ENCODE data around the gene SNX11.
A peak's percentile ranks its signal among the peaks of the same experiment; 100 is the strongest.
"Not testable (repeated sequence)": the region's sequence is repeated elsewhere in the genome, so short reads cannot be mapped to it uniquely, and the experiment has no call there.

The SNX11 gene, protein sequence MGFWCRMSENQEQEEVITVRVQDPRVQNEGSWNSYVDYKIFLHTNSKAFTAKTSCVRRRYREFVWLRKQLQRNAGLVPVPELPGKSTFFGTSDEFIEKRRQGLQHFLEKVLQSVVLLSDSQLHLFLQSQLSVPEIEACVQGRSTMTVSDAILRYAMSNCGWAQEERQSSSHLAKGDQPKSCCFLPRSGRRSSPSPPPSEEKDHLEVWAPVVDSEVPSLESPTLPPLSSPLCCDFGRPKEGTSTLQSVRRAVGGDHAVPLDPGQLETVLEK

GRCh38 chr17:48107137-48108055 is at the start of gene SNX11:
Gene SNX11 (plus strand): TSS chr17:48107766. CDS start chr17:48112044, 4,278 bp downstream.
- DNase-seq (ENCODE audit: low spot score), result peak; percentile 90

- DNase-seq (ENCODE audit: low spot score), result no peak
Measured at GRCh38 chr17:48058393-48059124, 49.0 kb upstream of the SNX11 start.

DNA sequence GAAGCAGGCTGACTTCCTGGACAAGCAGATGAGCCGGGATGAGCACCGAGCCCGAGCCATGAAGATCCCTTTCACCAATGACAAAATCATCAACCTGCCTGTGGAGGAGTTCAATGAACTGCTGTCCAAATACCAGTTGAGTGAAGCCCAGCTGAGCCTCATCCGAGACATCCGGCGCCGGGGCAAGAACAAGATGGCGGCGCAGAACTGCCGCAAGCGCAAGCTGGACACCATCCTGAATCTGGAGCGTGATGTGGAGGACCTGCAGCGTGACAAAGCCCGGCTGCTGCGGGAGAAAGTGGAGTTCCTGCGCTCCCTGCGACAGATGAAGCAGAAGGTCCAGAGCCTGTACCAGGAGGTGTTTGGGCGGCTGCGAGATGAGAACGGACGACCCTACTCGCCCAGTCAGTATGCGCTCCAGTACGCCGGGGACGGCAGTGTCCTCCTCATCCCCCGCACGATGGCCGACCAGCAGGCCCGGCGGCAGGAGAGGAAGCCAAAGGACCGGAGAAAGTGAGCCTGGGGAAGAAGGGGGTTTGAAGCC is 48.4 kb upstream of the SNX11 start:
- no peak for DNase-seq (ENCODE audit: low spot score)

- DNase-seq (ENCODE audit: low spot score), result no peak
Measured at GRCh38 chr17:48060249-48060648, 47.3 kb upstream of the SNX11 start.

GRCh38 chr17:48062273-48062672 is 45.3 kb upstream of the SNX11 start:
- no peak for DNase-seq (ENCODE audit: low spot score)

DNA sequence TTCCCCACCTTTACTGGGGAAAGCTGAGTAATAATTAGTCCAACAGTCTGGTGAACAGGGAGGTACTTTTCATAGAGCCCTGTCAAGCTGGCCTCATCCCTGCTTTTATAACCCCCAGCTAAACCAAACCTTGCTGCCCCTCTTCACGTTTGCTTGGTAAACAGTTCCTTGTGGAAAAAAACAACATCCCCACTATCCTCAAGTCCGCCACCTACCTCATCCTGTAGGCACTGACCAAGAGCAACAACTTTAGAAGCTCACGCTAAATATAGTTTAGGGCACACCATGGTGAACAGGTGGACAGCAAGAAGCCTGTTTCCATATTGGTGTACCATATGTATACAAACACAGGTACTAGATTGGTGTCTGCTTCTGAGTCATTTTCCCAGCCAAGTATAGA is 42.9 kb upstream of the SNX11 start:
- DNase-seq (ENCODE audit: low spot score), result no peak

- no peak for DNase-seq (ENCODE audit: low spot score)
Measured at GRCh38 chr17:48066192-48066591, 41.4 kb upstream of the SNX11 start.

DNA sequence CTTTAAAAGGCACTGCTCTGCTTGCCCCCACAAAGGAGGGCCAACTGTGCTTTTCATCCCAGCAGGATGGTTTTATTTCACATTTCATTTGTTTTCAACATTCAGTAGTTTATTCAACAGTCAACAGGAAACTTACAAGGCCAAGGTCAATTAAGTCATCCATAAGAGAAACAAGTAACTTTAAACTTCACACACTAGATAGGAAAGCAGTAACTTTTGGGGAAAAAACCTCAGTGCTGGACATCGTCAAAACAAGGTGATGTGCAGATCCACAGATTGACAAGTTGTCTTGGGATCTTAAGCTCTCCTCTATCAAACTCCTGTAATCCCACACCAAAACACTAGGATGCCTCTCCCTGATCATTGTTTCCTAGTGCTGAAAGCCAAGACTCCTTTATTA is 40.9 kb upstream of the SNX11 start:
- no peak for DNase-seq (ENCODE audit: low spot score)

GRCh38 chr17:48067245-48067644 is 40.3 kb upstream of the SNX11 start:
- no peak for DNase-seq (ENCODE audit: low spot score)

DNA sequence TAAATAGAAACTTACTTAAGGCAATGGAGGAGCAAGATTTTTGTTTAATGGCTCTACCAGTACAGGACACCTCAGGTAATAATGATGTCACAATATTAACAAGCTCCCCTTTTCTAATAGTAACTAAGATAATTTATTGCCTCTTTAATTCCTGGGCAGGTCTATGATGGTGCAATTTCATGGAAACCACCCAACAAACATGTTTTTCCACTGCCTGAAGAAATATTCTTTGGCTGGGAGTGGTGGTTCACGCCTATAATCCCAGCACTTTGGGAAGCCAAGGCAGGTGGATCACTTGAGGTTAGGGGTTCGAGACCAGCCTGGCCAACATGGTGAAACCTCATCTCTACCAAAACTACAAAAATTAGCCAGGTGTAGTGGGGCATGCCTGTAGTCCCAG is 39.8 kb upstream of the SNX11 start:
- DNase-seq (ENCODE audit: low spot score), result not testable (repeated sequence)

- no peak for DNase-seq (ENCODE audit: low spot score)
Measured at GRCh38 chr17:48068491-48068961, 39.0 kb upstream of the SNX11 start.

DNA sequence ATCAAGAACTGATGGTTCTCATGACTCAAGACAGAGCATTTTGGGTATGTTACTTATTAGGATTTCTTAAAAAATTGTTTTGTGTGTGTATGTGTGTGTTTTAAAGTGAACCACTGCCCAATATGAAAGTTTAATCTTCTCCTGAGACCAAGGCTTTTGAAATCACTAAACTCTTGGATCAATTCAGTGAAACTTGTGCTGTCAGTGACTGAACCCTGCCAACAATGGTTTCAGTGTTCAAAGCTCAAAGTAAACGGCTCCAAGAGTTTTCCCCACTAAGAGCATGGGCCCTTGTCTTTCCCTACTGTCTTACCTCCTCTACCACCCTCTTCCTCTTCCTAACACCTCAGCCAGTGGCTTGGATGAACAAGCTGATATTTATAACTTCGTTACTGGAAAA is 37.4 kb upstream of the SNX11 start:
- no peak for DNase-seq (ENCODE audit: low spot score)

GRCh38 chr17:48071654-48072053 is 35.9 kb upstream of the SNX11 start:
- DNase-seq (ENCODE audit: low spot score), result no peak

DNA sequence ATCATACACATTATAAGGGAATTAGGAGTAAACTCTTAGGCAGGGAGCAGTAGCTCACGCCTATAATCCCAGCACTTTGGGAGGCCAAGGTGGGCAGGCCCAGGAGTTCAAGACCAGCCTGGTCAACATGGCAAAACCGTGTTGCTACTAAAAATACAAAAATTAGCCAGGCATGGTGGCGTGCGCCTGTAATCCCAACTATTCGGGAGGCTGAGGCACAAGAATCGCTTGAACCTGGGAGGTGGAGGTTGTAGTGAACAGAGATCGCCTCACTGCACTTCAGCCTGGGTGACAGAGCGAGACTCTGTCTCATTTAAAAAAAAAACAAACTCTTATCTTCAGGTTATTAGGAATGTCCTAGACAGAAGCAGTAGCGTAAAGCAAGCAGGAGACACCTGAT is 34.8 kb upstream of the SNX11 start:
- not testable (repeated sequence) for DNase-seq (ENCODE audit: low spot score)

DNA sequence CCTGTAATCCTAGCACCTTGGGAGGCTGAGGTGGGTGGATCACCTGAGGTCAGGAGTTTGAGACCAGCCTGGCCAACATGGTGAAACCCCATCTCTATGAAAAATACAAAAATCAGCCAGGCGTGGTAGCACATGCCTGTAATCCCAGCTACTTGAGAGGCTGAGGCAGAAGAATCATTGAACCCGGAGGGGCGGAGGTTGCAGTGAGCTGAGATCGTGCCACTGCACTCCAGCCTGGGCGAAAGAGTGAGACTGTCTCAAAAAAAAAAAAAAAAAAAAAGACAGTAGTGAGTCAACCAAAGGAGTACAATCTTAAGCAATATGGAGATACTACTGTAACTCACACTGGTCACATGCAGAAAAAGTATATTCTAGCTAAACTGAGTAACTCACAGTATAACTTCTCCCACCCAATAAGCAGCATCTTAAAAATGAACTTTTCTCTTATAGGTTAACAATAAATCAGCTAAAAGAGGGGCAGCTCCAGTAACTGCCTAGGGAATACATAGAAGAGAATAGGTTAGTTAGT is 33.9 kb upstream of the SNX11 start:
- DNase-seq (ENCODE audit: low spot score), result not testable (repeated sequence)

DNA sequence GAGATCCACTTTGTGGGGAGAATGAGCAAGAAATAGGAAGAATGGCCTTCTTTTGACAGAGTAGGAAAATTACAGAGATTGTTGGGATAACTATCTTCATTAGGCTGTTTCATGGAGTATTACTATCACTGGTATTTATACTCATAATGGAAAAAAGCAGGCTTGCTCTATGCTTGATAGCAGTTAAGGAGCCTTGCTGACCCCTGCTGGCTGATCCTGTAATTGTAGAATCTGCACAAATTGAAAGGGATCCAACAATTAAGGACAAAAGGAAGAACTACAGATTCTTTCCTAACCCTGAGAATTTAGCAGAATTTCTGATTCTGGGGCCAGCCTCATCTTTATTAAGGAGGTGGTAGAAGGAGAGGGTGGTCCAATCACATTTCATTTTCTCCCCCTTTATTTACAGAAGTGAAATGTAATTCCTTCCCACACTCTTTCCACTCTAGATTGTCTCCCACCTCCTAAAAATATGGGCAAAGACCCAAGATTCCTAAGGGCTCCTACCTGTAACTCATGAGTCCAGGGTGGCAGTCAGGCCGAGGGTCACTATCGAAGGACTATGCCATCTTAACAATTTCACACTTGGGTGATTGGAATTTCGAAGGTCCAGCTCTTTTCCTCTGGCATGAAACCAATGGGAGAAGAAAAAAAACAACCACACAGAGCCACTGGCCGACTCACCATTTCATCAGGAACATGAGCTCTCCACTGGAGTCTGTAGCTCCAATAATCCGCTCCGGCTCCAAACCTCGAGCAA is 33.1 kb upstream of the SNX11 start:
- peak; percentile 76 for DNase-seq (ENCODE audit: low spot score)

GRCh38 chr17:48077152-48077551 is 30.4 kb upstream of the SNX11 start:
- DNase-seq (ENCODE audit: low spot score), result not testable (repeated sequence)

- DNase-seq (ENCODE audit: low spot score), result no peak
Measured at GRCh38 chr17:48081858-48082257, 25.7 kb upstream of the SNX11 start.

DNA sequence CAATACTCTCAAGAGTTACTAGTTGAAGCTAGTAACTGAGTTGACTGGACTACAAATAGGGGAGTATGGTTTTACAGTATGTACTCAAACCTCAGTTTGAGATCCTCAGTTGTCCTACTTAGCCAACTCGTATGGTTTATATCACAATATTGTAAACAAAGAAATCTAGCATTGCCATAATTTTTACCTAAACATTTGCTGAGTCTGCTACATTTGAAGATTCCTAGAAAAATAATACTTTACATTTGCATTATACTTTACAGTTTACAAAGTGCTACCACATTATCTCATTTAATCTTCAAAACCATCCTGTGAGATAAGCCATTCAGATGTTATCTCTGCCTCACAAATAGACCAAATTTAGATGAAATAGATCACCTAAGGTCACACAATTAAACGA is 22.6 kb upstream of the SNX11 start:
- DNase-seq (ENCODE audit: low spot score), result no peak

DNA sequence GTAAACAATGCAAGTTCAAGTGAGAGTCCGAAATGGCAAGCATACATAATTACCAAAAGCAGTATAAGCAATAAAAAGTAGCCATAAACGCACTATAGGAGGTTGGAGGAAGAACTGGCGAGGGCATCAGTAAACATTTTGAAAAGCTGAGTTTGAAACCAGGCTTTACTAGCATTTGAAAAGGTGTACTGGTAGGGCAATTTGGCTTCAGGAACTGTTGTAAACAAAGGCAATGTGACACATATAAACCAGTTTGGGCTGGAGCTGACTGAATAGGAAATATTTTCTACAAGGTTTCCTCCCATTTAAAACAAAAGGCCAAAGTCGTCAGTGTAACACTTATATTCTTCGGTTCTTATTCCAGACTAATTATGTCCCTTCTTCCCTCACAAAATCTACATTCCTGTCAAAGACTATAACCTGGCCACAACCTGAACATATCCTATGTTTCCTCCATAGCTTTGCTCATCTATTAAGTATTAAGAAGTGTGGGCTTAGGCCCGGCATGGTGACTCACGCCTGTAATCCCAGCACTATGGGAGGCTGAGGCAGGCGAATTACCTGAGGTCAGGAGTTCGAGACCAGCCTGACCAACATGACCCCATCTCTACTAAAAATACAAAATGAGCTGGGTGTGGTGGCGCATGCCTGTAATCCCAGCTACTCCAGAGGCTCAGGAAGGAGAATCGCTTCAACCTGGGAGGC is 14.1 kb upstream of the SNX11 start:
- DNase-seq (ENCODE audit: low spot score), result no peak

Data from globus pallidus (tissue), 1 donor.